GM19035 (cell line): ENCODE data around the gene GLCE.
"Not testable (repeated sequence)": the region's sequence is repeated elsewhere in the genome, so short reads cannot be mapped to it uniquely, and the experiment has no call there.

ENCODE experiments used
- ATAC-seq: cut with Tn5 transposase; IDR thresholded peaks from one replicate; pipeline ENCODE4 v1.9.1; 2021; ENCODE audit not compliant: unreplicated experiment

GLCE gene

GRCh38 chr15:69271217-69271616, 110.8 kb downstream of the GLCE start:
- no peak for ATAC-seq

DNA sequence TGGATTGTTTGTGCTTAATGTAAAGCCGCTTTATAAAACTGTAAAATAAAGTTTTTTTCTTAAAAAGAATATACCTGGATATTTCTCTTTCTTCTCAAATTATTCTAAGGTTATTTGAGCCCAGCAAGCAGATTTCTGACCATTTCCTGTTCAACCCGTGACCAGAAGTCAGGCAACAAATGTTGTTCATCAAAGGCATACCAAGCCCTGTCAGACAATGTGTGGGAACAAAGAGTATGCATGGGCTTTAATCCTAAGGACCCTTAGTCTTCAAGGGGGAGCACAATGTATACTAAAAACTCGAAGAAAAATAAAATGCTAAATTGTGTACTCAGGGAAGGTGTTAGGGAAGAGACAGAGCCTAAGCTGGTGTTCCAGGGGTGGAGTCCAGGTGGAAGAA, 111.7 kb downstream of the GLCE start:
- no peak for ATAC-seq

DNA sequence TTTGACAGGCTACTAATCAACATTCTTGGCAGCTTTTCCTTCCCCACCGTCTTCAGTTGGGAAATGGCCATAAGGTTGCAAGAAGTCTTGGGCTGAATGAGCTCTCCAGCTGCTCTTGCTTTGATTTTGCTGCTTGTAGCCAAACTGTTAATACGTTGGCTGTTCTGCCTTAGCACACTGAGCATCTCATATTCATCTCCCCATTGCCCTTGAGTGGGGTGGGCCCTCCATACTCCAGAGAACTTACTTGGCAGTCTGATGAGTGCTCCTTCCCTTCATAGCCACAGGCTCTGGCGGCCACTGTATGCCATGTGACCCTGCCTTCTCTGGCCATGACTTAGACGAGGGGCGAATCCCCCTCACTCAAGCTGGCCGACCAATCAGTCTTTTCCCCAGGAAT, 112.5 kb downstream of the GLCE start:
- ATAC-seq, result no peak

GRCh38 chr15:69275074-69275670, 114.7 kb downstream of the GLCE start:
- ATAC-seq, result no peak

DNA sequence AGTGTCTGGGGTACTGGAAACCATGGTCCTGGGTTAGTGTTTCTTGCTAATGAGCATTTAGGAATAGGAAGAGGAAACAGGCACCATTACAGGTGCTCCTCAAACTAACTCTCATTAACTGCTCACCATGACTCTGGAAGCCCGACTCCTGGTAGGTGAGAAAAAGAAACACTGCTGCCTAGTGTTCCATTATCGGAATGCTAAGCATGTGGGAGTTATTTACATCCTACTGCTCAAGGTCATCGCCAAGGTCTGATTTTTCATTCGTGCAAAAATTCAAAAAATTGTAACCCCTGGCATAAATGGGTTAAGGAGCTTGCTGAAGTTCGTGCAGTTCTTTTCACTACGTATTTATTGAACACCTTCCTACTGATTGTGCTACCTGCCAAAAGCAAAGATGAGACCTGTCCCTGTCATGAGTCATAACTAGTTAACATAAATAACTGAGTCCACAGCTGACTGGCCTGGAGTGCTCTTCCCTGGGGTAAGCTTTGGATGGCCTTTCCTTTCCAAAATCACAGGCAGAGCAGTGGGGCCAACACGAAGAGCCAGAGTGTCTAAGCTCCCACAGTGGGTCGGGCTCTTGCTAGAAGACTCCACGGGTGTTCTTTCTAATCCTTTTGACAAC, 115.6 kb downstream of the GLCE start:
- ATAC-seq, result no peak

DNA sequence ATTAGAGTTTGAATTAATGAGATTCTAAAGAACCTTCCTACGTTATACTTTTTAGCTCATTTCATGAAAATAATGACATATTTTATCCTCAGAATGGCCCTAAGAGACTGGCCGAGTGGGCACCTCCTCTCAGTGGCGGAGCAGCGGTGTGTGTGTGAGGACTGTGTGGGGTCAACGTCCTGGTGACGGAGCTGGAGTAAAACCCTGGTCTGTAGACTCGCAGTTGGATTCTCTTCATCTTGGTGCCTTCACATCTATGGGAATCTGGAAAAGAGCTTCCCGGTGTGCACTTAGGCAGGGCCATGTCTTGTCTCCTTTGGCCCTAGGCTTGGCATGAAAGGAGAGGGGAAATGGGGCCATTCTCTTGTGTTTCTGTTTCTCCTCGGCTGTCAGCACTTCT, 116.9 kb downstream of the GLCE start:
- no peak for ATAC-seq

DNA sequence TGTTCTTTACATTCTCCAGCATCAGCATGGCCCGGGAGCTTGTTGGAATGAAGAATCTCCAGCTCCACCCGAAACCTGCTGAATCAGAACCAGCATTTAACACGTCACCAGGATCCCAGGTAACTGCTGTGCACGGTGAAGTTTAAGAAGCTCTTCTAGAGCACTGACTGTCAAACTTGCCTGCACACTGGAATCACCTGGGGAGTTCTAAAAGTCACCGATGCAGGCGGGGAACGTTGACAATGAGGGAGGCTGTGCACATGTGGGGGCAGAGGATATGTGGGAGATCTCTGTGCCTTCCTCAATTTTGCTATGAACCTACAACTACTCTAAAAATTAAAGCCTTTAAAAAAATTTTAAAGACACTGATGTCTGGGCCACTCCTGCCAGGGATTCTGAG, 119.2 kb downstream of the GLCE start:
- ATAC-seq, result no peak

GRCh38 chr15:69280783-69281182, 120.3 kb downstream of the GLCE start:
- ATAC-seq, result no peak

DNA sequence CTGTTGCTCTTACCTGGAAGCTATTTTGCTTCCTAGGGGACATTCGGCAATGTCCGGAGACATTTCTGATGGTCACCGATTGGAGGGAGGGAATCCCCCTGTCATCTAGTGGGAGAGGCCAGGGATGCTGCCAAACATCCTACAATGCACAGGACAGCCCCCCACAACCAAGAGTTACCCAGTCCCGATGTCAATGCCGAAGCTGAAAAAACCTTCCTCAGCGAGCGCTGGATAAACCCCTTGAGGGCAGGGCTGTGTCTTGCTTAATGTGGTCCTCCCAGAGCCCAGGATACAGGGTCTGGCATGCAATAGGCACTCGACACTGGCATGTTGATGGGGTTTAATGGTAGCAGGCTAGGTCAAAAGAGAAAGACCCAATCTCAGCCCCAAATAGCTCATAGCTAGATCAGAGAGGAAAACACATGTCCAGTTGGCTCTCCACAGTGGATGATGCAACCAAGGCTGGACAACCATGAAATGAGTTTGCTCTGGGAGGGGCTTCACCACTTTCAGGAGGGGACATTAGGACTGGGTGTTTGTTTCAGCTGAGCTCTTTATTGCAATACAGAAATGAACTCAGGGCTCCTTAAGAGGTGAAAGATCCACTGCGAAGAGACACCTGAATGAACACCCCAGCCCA, 121.8 kb downstream of the GLCE start:
- ATAC-seq, result no peak

DNA sequence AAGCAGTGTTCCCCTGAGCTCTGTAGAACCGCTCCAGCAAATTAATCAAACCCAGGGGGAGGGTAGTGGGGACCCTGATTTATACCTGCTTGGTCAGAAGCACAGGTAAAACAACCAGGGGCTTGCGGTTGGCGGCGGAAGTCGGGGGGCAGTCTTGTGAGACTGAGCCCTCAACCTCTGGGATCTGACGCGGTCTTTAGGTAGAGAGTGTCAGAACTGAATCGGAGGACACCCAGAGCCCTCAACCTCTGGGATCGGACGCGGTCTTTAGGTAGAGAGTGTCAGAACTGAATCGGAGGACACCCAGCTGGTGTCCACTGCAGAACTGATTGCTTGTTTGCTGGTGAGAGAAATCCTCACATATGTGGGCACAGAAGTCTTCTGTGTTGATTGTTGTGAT, 125.4 kb downstream of the GLCE start:
- ATAC-seq, result no peak

- no peak for ATAC-seq
Observed at GRCh38 chr15:69288011-69288410, 127.6 kb downstream of the GLCE start.

DNA sequence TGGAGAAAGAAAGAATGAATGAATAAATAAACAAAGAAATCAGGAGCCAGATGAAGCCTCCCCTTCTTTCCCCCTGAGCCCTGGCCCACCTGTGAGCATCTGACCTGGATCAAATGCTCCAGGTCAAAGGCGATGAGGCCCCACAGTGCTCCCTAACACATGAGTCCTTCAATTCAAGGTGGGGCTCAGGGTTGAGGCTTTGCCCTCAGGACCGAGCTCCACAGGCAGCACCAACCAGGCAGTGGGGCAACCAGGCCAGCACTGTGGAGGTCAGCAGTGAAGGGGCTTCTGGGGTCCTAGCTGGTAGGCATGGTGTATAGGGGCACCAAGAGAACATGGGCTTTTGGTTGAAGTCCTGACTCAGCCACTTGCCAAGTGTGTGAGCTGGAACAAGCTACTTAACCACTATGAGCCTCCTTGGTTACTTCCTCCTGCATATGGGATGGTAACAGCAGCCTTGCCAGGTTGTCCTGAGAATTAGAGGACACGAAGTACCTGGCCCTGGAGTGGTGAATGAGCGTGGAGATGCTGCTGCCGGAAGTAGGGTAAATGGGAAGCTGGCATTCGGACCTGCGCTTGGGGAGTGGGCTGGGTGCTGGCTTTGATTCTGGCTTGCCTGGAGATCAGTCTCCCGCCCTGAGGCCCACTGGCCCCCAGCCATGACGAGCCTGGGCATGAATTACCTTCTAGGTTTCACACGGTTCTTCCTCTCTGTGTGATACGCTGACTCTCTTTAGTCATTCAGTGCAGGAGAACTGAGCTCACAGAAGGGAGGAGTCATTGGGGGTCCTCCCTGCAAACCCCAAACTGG, 128.3 kb downstream of the GLCE start:
- no peak for ATAC-seq

DNA sequence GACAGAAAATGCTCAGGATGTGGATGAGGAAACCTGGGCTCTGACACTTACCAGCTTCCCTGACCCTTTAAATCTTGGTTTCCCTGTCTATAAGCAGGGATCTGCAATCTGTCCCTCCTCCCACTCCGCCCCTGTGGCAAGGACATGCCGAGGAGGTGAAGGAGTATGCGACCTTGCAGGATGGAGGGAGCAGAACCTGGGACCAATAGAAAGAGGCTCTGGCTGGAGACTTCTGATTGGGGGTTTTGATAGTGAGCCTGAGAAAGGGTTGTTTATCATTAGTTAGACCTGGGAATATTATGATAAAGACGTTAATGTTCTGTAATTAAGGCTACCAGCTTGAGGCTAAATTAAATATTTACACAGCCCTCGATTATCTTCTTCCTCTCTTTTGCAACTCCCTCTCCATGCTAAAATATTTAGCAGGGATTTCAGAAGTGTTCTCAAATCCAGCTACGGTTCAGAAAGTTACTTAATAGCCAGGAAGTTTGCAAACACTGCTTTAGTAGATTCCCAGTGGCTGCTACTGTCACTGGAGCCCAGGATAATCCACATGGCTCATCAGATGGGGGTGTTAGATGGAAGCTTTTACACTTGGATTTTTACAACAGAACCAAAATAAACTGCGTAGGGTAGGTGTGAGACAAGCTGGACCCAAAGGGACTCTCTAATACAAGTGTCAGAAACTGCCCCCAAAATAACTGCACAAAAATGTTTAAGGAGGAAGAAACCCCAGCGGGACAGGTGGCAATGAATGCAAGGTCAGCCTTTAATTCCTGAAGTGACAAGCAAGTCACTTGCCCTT, 129.1 kb downstream of the GLCE start:
- no peak for ATAC-seq

GRCh38 chr15:69290346-69291164, 130.1 kb downstream of the GLCE start:
- no peak for ATAC-seq

DNA sequence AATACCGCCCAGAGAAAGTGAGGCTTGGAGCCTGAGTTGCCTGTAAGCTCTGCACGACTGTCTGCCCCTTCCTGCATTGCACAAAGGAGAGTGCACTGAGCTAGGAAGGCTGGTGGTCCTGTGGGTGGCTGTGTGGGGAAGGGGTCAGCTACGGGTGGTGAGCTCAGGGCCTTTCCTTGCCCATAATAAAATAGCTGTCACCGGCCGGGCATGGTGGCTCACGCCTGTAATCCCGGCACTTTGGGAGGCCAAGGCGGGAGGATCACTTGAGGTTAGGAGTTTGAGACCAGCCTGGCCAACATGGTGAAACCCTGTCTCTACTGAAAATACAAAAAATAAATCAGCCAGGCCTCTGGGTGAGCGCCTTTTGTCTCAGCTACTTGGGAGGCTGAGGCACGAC, 131.2 kb downstream of the GLCE start:
- not testable (repeated sequence) for ATAC-seq

DNA sequence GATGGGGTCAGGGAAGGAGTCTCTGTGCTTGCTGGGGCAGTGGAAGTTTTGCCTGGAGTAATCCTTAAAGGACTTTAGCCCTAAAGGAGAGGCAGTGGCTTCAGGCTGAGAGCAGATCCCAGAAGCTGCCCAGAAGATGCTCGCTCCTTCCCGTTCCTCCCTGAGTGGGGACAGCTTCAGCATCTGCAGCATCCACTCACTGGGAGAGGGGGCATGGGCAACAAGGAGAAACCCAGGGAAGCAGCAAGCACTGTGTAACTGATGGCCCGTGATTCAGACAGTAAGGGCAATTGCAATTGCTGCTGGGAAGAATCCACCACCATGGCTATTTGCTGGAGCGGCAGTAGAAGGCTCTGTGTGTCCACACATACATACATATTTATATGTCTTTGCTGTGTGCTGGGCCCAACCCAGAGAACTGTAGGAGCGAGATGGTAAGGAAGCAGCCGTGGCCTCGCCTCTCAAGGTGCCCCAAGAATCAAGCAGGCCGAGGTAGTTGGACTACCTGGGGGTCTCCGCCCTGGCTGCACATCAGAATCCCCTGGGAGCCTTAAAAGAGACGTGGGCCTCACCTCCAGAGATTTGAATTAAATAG, 132.5 kb downstream of the GLCE start:
- ATAC-seq, result no peak

DNA sequence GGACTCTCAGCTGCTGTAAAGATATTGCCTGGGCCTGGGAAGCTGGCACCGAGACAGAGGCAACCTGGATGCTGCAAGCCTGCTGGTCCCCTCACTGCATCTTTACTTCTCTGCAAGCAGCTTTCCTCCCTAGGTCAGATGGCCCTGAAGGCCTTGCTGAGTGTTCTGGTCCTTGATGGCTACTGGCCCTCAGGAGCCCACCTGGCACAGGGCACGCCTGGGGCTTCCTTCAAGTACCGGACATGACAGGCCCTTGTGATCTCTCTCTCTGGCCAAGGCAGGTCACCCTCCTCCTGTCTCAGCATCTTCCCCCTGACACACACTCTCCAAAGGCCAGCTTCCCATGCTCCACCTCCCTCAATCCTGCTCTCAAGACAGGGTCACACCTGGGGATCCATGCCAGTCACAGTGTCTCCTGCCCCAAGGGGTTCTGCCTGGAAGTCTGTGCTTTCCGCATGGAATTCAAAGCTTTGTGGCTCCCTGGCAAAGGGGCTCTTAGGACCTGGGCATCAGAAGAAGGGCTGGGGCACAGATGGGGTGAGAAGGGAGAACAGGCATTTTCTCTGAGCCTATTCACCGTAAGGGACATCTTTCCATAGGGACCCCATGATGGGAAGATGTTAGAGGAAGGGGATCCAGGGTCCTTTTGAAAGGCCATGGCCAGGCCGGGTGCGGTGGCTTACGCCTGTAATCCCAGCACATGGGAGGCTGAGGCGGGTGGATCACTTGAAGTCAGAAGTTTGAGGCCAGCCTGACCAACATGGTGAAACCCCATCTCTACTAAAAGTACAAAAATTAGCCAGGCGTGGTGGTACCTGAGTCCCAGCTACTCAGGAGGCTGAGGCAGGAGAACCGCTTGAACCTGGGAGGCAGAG, 133.5 kb downstream of the GLCE start:
- ATAC-seq, result no peak

- ATAC-seq, result no peak
Observed at GRCh38 chr15:69296606-69297005, 136.2 kb downstream of the GLCE start.
